ENCODE measurements around the gene ADGRG6.

DNA sequence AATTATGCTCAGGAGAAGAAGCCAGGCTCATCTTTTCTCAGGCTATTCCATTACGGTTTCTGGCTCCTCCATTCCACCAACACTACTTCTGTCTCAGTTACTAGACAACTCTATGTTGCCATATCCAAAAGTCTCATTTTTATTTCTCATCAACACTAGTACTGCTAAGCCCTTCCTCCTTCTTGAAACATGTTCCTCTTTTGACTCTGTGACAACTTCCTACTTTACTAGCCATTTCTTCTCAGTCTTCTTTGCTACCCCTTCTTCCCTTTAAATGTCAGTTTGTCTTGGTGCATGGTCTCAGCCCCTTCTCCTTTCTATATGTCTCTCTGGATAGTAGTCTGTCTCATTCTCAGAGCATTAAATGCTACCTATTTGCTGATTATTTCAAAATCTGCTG lies 7.1 kb upstream of the ADGRG6 start:
- TF ChIP-seq ZNF514 (tag by site-specific recombination; IDR thresholded peaks at IDR 0.05) (no peak), OSR2 (tag by site-specific recombination; IDR thresholded peaks at IDR 0.05) (no peak), GLIS2 (tag by site-specific recombination; IDR thresholded peaks at IDR 0.05) (no peak)
- TF ChIP-seq, protein P1, sequence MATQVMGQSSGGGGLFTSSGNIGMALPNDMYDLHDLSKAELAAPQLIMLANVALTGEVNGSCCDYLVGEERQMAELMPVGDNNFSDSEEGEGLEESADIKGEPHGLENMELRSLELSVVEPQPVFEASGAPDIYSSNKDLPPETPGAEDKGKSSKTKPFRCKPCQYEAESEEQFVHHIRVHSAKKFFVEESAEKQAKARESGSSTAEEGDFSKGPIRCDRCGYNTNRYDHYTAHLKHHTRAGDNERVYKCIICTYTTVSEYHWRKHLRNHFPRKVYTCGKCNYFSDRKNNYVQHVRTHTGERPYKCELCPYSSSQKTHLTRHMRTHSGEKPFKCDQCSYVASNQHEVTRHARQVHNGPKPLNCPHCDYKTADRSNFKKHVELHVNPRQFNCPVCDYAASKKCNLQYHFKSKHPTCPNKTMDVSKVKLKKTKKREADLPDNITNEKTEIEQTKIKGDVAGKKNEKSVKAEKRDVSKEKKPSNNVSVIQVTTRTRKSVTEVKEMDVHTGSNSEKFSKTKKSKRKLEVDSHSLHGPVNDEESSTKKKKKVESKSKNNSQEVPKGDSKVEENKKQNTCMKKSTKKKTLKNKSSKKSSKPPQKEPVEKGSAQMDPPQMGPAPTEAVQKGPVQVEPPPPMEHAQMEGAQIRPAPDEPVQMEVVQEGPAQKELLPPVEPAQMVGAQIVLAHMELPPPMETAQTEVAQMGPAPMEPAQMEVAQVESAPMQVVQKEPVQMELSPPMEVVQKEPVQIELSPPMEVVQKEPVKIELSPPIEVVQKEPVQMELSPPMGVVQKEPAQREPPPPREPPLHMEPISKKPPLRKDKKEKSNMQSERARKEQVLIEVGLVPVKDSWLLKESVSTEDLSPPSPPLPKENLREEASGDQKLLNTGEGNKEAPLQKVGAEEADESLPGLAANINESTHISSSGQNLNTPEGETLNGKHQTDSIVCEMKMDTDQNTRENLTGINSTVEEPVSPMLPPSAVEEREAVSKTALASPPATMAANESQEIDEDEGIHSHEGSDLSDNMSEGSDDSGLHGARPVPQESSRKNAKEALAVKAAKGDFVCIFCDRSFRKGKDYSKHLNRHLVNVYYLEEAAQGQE (tag by site-specific recombination; IDR thresholded peaks at IDR 0.05), result no peak
- TF ChIP-seq, protein P2, sequence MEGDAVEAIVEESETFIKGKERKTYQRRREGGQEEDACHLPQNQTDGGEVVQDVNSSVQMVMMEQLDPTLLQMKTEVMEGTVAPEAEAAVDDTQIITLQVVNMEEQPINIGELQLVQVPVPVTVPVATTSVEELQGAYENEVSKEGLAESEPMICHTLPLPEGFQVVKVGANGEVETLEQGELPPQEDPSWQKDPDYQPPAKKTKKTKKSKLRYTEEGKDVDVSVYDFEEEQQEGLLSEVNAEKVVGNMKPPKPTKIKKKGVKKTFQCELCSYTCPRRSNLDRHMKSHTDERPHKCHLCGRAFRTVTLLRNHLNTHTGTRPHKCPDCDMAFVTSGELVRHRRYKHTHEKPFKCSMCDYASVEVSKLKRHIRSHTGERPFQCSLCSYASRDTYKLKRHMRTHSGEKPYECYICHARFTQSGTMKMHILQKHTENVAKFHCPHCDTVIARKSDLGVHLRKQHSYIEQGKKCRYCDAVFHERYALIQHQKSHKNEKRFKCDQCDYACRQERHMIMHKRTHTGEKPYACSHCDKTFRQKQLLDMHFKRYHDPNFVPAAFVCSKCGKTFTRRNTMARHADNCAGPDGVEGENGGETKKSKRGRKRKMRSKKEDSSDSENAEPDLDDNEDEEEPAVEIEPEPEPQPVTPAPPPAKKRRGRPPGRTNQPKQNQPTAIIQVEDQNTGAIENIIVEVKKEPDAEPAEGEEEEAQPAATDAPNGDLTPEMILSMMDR (tag by site-specific recombination; IDR thresholded peaks at IDR 0.05), result no peak
